ENCODE results near the gene CDHR3.

CDHR3 gene

GRCh38 chr7:106069471-106070200 lies 106.6 kb downstream of the CDHR3 start:
- DNase-seq: no peak

DNA sequence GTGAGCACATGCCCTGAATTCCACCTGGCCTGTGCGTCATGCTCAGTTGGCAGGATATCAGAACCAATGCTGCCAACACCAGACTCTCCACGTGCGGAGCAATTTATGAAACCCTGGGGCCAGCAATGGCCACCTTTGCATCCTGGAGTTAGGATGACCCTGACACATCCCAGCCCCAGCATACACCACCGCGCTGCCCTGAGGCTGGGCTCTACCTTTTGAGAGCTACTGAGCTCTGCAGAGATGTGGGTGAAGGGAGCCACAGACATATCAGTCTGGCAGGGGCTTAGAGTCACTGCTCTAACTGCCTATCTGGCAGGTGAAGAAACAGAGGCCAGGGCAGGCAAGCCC lies 107.1 kb downstream of the CDHR3 start:
- no peak for DNase-seq

- no peak for DNase-seq
Observed at GRCh38 chr7:106070567-106071254, 107.6 kb downstream of the CDHR3 start.

- DNase-seq: peak; percentile 56
Observed at GRCh38 chr7:106071356-106071998, 108.4 kb downstream of the CDHR3 start.

GRCh38 chr7:106071999-106072714 lies 109.1 kb downstream of the CDHR3 start:
- DNase-seq: no peak

DNA sequence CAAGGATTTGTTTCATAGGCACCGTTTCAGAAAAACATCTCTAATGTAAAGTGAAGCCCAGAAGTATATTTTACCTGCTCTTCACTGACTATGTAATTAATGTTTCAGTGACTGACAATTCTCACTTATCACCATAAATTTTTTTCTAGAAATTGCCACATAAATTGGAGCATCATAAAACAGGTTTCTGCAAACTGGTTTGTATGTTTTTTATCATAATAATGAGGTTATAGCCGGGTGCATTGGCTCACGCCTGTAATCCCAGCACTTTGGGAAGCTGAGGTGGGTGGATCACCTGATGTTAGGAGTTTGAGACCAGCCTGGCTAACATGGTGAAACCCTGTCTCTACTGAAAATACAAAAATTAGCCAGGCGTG lies 109.6 kb downstream of the CDHR3 start:
- DNase-seq: no peak

DNA sequence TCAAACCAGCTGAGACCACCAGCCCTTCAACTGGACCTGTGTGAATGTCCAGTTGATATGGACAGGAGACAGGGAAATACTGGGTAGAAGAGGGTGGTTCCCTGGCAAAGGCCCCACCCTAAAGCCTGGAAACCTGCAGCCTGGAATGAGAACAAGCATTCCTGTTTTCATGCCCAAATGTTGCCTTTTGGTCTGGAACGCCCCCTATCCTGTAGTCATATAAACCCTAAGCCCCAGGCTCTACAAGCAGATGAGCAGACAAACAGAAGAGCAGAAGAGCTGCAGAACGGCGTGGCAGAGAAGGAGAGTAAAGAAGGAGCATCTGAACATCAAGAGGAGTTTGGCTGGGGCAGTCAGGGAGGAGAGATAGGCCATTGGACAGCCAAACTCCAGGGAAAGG lies 110.6 kb downstream of the CDHR3 start:
- no peak for DNase-seq

DNA sequence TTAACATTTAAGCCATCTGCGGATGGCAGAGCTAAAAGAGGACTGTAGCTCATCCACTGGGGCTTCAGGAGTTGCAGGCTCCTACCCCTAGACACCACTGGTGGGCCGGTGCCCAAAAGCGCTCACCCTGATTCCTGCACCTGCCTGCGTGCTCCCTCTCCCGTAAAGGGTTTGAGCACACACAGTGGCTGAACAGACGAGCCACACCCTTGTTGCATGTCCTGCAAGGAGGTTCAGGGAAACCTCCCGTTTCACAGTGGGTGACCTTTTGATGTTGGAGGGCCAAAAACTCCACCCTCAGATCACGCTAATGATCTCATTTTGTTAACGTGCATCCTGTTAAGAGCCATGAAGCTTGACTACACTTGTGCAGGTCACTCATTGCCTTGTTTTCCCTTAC lies 111.2 kb downstream of the CDHR3 start:
- no peak for DNase-seq

- DNase-seq: no peak
Observed at GRCh38 chr7:106075937-106076336, 112.9 kb downstream of the CDHR3 start.

GRCh38 chr7:106076537-106076936 lies 113.5 kb downstream of the CDHR3 start:
- no peak for DNase-seq

DNA sequence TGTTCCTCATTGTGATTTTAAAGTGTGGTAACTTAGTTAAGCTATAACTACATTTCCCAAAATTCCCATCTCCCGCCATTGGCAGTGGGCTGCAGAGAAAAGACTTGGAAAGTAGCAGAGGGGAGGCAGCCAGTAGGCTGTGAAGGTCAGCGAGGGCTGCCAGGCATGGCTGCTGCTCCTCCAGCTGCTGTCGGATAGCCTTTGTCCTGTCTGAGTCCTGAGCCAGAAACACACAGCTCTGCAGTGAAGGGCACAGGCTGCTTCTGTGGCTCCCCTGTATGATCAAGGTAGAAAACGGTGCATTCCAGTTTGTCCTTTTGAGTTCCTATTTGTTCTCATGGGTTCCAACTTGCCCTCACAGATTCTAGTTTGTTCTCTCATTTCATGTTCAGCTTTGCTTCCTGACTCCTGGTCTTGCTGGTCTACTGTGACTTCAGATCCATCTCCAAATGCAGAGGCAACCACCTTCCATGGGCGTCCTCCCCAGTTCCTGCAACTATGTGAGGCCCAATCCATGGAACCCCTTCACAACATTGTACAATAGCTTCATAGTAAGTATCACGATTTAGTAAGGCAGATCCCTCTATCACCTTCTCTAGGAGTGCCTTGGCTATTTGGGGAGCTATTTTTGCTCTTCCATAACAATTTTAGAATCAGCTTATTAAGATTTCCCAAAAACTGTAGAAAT lies 117.4 kb downstream of the CDHR3 start:
- DNase-seq: no peak

DNA sequence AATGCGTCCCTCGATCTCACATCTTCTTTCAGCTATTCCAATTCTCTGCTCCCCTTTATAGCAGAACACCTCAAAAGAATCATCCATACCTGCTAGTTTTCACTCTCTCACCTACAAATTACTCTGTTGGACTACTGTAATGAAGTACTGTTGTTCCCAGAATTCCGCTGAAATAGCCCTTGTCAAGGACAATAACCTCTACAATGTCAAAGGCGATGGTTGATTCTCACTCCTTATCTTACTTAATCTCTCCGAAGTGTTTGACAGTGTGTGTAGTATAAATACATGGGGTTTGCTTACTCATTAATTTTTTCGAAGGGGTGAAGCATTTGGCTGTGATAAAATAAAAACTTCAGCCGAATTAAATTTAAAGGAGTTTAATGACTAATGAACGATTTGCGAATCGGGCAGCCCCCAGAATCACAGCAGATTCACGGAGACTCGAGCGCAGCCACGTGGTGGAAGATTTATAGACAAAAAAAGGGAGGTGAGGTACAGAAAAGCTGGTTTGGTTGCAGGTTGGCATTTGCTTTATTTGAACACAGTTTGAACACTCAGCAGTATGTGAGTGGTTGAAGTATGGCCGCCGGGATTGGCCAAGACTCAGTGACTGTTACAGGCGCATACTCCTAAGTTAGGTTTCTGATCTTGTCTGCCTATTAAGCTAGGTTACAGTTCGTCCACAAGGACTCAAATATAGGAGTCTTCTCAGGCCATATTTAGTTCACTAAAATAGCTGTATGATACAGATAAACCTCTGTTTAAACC lies 119.2 kb downstream of the CDHR3 start:
- no peak for DNase-seq
